Measurements from ENCODE around the gene TMEM151B. TPM values are rescaled to one million over a fixed set of nuclear protein-coding genes. Genes with fewer than 3 reads are reported as not detected.

TMEM151B gene
- total and polyA plus RNA-seq, 10 of the 15 experiments (the other 5 are each of a cell fraction or from before 2014, with no cell fraction given): 0.01 to 0.19 (median 0.05) TPM; not detected in 6

DNA sequence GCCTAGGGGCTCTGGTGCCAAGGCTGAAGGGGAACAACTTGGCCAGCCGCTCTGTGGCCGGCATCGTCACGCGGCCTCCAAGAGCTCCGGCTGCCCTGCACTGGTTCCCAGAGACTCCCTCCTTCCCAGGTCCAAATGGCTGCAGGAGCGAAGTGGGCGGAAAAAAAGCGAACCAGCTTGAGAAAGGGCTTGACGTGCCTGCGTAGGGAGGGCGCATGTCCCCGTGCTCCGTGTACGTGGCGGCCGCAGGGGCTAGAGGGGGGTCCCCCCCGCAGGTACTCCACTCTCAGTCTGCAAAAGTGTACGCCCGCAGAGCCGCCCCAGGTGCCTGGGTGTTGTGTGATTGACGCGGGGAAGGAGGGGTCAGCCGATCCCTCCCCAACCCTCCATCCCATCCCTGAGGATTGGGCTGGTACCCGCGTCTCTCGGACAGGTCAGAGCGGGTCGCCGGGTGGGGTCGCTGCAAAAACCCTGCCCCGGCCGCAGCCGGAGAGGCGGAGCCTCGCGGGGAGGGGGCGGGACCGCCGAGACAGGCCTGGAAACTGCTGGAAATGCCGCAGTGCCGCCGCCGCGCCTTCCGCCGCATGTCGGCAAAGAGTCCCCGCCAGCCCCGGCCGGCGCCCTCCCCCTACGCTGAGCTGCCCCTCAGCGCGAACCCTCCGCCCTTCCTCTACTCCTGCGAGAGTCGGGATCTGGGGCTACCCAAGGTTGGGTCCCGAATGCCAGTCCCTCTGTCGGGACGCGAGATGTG lies 24.2 kb upstream of the TMEM151B start (continued):
- TF ChIP-seq, protein P1, sequence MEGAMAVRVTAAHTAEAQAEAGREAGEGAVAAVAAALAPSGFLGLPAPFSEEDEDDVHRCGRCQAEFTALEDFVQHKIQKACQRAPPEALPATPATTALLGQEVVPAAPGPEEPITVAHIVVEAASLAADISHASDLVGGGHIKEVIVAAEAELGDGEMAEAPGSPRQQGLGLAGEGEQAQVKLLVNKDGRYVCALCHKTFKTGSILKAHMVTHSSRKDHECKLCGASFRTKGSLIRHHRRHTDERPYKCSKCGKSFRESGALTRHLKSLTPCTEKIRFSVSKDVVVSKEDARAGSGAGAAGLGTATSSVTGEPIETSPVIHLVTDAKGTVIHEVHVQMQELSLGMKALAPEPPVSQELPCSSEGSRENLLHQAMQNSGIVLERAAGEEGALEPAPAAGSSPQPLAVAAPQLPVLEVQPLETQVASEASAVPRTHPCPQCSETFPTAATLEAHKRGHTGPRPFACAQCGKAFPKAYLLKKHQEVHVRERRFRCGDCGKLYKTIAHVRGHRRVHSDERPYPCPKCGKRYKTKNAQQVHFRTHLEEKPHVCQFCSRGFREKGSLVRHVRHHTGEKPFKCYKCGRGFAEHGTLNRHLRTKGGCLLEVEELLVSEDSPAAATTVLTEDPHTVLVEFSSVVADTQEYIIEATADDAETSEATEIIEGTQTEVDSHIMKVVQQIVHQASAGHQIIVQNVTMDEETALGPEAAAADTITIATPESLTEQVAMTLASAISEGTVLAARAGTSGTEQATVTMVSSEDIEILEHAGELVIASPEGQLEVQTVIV (IDR thresholded peaks at IDR 0.05; ENCODE audit: borderline replicate concordance, partially characterized antibody): no peak
- TF ChIP-seq ZNF217 (IDR thresholded peaks at IDR 0.05) (no peak), TCF3 (IDR thresholded peaks at IDR 0.05; ENCODE audit: borderline replicate concordance, insufficient read depth, low read depth, low read length) (peak; percentile 84; the same call in 1 of the 2 replicates), HCFC1 (IDR thresholded peaks at IDR 0.05; ENCODE audit: low read length) (no peak), NFYB (IDR thresholded peaks at IDR 0.05; ENCODE audit: insufficient read depth, low read depth, low read length) (no peak), BACH1 (IDR thresholded peaks at IDR 0.05; ENCODE audit: borderline replicate concordance) (peak; percentile 75; the same call in 1 of the 2 replicates), EZH2 (IDR thresholded peaks at IDR 0.05; ENCODE audit: borderline replicate concordance, control insufficient read depth, low read depth, low read length) (no peak), BCL11A (IDR thresholded peaks at IDR 0.05; ENCODE audit: low read depth, low read length) (no peak), SRF (IDR thresholded peaks at IDR 0.05; ENCODE audit: low read depth in 2 of 2, low read length in 2 of 2) (no peak), YBX1 (IDR thresholded peaks at IDR 0.05) (no peak), MEF2B (IDR thresholded peaks at IDR 0.05; ENCODE audit: partially characterized antibody, poor library complexity, severe bottlenecking) (peak; percentile 9)
- TF ChIP-seq, protein P2, sequence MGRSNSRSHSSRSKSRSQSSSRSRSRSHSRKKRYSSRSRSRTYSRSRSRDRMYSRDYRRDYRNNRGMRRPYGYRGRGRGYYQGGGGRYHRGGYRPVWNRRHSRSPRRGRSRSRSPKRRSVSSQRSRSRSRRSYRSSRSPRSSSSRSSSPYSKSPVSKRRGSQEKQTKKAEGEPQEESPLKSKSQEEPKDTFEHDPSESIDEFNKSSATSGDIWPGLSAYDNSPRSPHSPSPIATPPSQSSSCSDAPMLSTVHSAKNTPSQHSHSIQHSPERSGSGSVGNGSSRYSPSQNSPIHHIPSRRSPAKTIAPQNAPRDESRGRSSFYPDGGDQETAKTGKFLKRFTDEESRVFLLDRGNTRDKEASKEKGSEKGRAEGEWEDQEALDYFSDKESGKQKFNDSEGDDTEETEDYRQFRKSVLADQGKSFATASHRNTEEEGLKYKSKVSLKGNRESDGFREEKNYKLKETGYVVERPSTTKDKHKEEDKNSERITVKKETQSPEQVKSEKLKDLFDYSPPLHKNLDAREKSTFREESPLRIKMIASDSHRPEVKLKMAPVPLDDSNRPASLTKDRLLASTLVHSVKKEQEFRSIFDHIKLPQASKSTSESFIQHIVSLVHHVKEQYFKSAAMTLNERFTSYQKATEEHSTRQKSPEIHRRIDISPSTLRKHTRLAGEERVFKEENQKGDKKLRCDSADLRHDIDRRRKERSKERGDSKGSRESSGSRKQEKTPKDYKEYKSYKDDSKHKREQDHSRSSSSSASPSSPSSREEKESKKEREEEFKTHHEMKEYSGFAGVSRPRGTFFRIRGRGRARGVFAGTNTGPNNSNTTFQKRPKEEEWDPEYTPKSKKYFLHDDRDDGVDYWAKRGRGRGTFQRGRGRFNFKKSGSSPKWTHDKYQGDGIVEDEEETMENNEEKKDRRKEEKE (IDR thresholded peaks at IDR 0.05): no peak
- TF ChIP-seq, protein P3, sequence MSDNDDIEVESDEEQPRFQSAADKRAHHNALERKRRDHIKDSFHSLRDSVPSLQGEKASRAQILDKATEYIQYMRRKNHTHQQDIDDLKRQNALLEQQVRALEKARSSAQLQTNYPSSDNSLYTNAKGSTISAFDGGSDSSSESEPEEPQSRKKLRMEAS (IDR thresholded peaks at IDR 0.05; ENCODE audit: low read depth, low read length): peak; percentile 55
- TF ChIP-seq, protein P4, sequence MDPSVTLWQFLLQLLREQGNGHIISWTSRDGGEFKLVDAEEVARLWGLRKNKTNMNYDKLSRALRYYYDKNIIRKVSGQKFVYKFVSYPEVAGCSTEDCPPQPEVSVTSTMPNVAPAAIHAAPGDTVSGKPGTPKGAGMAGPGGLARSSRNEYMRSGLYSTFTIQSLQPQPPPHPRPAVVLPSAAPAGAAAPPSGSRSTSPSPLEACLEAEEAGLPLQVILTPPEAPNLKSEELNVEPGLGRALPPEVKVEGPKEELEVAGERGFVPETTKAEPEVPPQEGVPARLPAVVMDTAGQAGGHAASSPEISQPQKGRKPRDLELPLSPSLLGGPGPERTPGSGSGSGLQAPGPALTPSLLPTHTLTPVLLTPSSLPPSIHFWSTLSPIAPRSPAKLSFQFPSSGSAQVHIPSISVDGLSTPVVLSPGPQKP (IDR thresholded peaks at IDR 0.05; ENCODE audit: low read depth, low read length): no peak
- TF ChIP-seq, protein P5, sequence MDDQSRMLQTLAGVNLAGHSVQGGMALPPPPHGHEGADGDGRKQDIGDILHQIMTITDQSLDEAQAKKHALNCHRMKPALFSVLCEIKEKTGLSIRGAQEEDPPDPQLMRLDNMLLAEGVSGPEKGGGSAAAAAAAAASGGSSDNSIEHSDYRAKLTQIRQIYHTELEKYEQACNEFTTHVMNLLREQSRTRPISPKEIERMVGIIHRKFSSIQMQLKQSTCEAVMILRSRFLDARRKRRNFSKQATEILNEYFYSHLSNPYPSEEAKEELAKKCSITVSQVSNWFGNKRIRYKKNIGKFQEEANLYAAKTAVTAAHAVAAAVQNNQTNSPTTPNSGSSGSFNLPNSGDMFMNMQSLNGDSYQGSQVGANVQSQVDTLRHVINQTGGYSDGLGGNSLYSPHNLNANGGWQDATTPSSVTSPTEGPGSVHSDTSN (IDR thresholded peaks at IDR 0.05; ENCODE audit: insufficient replicate concordance, low read depth, low read length): peak; percentile 81
- TF ChIP-seq, protein P6, sequence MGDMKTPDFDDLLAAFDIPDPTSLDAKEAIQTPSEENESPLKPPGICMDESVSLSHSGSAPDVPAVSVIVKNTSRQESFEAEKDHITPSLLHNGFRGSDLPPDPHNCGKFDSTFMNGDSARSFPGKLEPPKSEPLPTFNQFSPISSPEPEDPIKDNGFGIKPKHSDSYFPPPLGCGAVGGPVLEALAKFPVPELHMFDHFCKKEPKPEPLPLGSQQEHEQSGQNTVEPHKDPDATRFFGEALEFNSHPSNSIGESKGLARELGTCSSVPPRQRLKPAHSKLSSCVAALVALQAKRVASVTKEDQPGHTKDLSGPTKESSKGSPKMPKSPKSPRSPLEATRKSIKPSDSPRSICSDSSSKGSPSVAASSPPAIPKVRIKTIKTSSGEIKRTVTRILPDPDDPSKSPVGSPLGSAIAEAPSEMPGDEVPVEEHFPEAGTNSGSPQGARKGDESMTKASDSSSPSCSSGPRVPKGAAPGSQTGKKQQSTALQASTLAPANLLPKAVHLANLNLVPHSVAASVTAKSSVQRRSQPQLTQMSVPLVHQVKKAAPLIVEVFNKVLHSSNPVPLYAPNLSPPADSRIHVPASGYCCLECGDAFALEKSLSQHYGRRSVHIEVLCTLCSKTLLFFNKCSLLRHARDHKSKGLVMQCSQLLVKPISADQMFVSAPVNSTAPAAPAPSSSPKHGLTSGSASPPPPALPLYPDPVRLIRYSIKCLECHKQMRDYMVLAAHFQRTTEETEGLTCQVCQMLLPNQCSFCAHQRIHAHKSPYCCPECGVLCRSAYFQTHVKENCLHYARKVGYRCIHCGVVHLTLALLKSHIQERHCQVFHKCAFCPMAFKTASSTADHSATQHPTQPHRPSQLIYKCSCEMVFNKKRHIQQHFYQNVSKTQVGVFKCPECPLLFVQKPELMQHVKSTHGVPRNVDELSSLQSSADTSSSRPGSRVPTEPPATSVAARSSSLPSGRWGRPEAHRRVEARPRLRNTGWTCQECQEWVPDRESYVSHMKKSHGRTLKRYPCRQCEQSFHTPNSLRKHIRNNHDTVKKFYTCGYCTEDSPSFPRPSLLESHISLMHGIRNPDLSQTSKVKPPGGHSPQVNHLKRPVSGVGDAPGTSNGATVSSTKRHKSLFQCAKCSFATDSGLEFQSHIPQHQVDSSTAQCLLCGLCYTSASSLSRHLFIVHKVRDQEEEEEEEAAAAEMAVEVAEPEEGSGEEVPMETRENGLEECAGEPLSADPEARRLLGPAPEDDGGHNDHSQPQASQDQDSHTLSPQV (IDR thresholded peaks at IDR 0.05): no peak; the same call in 1 of the 2 replicates

All from GM12878 (cell line).